ENCODE data around the gene SLIT3. TPM values are rescaled to one million over a fixed set of nuclear protein-coding genes. Genes with fewer than 3 reads are reported as not detected.

SLIT3 gene
- total and polyA plus RNA-seq, 4 donors: 4.6 to 48.5 (median 19.8) TPM

DNA sequence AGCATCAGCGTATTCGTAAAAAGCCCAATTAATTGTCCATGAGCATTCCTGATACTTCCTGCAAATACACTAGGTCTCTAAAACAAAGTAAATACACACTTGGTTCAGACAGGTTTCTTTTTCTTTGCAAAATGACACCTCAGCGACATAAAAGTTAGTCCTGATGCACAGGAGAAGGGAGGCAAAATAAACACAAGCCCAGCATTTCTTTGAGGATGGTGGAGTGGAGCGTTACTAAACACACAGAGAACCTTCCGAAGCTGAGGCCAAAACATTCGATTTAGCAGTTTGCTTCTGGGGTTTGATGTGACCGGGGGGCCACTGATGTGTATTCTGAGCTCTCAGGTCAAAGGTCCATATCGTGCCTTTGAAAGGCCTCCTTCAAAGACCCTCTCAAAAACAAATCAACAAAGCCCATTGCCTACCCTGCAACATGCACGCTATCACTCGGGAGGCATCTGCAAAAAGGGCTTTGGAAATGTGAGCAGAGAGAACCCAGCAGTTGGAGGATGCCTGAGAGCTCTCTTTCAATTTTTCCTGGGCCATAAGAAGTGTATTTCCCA is 453.3 kb downstream of the SLIT3 start:
- Histone ChIP-seq H3K36me3 (ENCODE audit: control insufficient read depth in 4 of 4, insufficient read depth in 4 of 4, low read length in 4 of 4) (peaks cover 0 to 2% (median 0%) of the 10 kb centered on the region in 4 donors), H3K27me3 (ENCODE audit: control insufficient read depth in 3 of 3, insufficient read depth in 3 of 3, low read length in 2 of 3) (peaks cover 0 to 53% (median 21%) of the 10 kb centered on the region in 3 donors), H3K27ac (ENCODE audit: low read depth in 1 of 2, low read length in 1 of 2) (no peak overlapping the region), H3K9ac (ENCODE audit: insufficient read depth in 1 of 2, low read length in 2 of 2) (no peak overlapping the region), H3K4me3 (no peak overlapping the region), H3K9me3 (ENCODE audit: control insufficient read depth in 4 of 4, insufficient read depth in 3 of 4, low read length in 3 of 4) (no peaks in the 10 kb centered on the region), H3K4me1 (ENCODE audit: control insufficient read depth in 5 of 5, insufficient read depth in 5 of 5, low read length in 5 of 5) (peaks cover 0 to 12% (median 3%) of the 10 kb centered on the region in 5 donors)
- WGBS, 2 donors: 56 to 76% methylated on average over 10 of the region's 10 CpGs
- TF ChIP-seq, protein P1, sequence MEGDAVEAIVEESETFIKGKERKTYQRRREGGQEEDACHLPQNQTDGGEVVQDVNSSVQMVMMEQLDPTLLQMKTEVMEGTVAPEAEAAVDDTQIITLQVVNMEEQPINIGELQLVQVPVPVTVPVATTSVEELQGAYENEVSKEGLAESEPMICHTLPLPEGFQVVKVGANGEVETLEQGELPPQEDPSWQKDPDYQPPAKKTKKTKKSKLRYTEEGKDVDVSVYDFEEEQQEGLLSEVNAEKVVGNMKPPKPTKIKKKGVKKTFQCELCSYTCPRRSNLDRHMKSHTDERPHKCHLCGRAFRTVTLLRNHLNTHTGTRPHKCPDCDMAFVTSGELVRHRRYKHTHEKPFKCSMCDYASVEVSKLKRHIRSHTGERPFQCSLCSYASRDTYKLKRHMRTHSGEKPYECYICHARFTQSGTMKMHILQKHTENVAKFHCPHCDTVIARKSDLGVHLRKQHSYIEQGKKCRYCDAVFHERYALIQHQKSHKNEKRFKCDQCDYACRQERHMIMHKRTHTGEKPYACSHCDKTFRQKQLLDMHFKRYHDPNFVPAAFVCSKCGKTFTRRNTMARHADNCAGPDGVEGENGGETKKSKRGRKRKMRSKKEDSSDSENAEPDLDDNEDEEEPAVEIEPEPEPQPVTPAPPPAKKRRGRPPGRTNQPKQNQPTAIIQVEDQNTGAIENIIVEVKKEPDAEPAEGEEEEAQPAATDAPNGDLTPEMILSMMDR (IDR thresholded peaks at IDR 0.05; ENCODE audit: control extremely low read depth, extremely low read depth): no peak
- DNase-seq (no peak), ATAC-seq (ENCODE audit: insufficient read depth, low FRiP score) (no peak)

- Histone ChIP-seq H3K4me3 (no peak overlapping the region), H3K36me3 (ENCODE audit: control insufficient read depth in 4 of 4, insufficient read depth in 4 of 4, low read length in 4 of 4) (peaks cover 0 to 2% (median 0%) of the 10 kb centered on the region in 4 donors), H3K9me3 (ENCODE audit: control insufficient read depth in 4 of 4, insufficient read depth in 3 of 4, low read length in 3 of 4) (no peaks in the 10 kb centered on the region), H3K4me1 (ENCODE audit: control insufficient read depth in 5 of 5, insufficient read depth in 5 of 5, low read length in 5 of 5) (peaks cover 0 to 12% (median 3%) of the 10 kb centered on the region in 5 donors), H3K27ac (ENCODE audit: low read depth in 1 of 2, low read length in 1 of 2) (no peak overlapping the region), H3K27me3 (ENCODE audit: control insufficient read depth in 3 of 3, insufficient read depth in 3 of 3, low read length in 2 of 3) (peaks cover 6 to 45% (median 17%) of the 10 kb centered on the region in 3 donors), H3K9ac (ENCODE audit: insufficient read depth in 1 of 2, low read length in 2 of 2) (no peak overlapping the region)
- DNase-seq (no peak), ATAC-seq (ENCODE audit: insufficient read depth, low FRiP score) (no peak)
- TF ChIP-seq, protein P1 (IDR thresholded peaks at IDR 0.05; ENCODE audit: control extremely low read depth, extremely low read depth): no peak
- 65 to 84% methylated on average over 8 of the region's 8 CpGs for WGBS, 2 donors
Measured at GRCh38 chr5:168844922-168845296, 456.0 kb downstream of the SLIT3 start.

- Histone ChIP-seq H3K9me3 (ENCODE audit: control insufficient read depth in 4 of 4, insufficient read depth in 3 of 4, low read length in 3 of 4) (no peaks in the 10 kb centered on the region), H3K27me3 (ENCODE audit: control insufficient read depth in 3 of 3, insufficient read depth in 3 of 3, low read length in 2 of 3) (peaks cover 6 to 43% (median 17%) of the 10 kb centered on the region in 3 donors), H3K9ac (ENCODE audit: insufficient read depth in 1 of 2, low read length in 2 of 2) (no peak overlapping the region), H3K36me3 (ENCODE audit: control insufficient read depth in 4 of 4, insufficient read depth in 4 of 4, low read length in 4 of 4) (peaks cover 0 to 2% (median 0%) of the 10 kb centered on the region in 4 donors), H3K27ac (ENCODE audit: low read depth in 1 of 2, low read length in 1 of 2) (no peak overlapping the region), H3K4me1 (ENCODE audit: control insufficient read depth in 5 of 5, insufficient read depth in 5 of 5, low read length in 5 of 5) (peaks cover 0 to 12% (median 3%) of the 10 kb centered on the region in 5 donors), H3K4me3 (no peak overlapping the region)
- no peak for ATAC-seq (ENCODE audit: insufficient read depth, low FRiP score)
- 61 to 87% methylated on average over 25 of the region's 25 CpGs for WGBS, 2 donors
- TF ChIP-seq, protein P1 (IDR thresholded peaks at IDR 0.05; ENCODE audit: control extremely low read depth, extremely low read depth): no peak
- DNase-seq: peak; percentile 21 to 38 (median 30)
Measured at GRCh38 chr5:168844016-168844921, 456.7 kb downstream of the SLIT3 start.
